CD4-positive, alpha-beta T cell (primary cell): ENCODE results near the gene LILRB4. TPM values are rescaled to one million over a fixed set of nuclear protein-coding genes. Genes with fewer than 3 reads are reported as not detected.
"Not testable (repeated sequence)": the region's sequence is repeated elsewhere in the genome, so short reads cannot be mapped to it uniquely, and the experiment has no call there.

ENCODE experiments used
- ATAC-seq: fragments of 200-7000 bp; cut with Tn5 transposase; one replicate; pipeline ENCODE4 v1.10.0; 2022; ENCODE audit warnings: mild to moderate bottlenecking; ENCODE audit not compliant: poor library complexity
- CTCF ChIA-PET: fragments of 350-600 bp; sonication (Branson Sonifier 250); formaldehyde crosslinking; loops from one replicate; lab custom pipeline; 2021; ENCODE audit warnings: antibody characterized with exemption, inconsistent platforms; lab: Charles Lee
- POLR2A ChIA-PET: fragments of 350-600 bp; sonication (Branson Sonifier 250); formaldehyde crosslinking; loops from one replicate; lab custom pipeline; 2021; ENCODE audit warnings: antibody characterized with exemption, inconsistent platforms; lab: Charles Lee
- DNase-seq, 14 experiments: peaks; one replicate each; pipeline ENCODE4 v3.0.0-alpha.2; 2013 to 2020; ENCODE audit warnings: mixed read lengths in 2 of 14
- H3K27ac ChIP-seq, 2 donors: one replicate each; pipeline versions ENCODE4 v1.5.1 to v1.7.0; 2013; ENCODE audit warnings: low read length in 2 of 2, low read depth in 1 of 2, mild to moderate bottlenecking in 1 of 2
- H3K27me3 ChIP-seq, 2 experiments: 1 replicate in 1 of 2; 2 replicates in 1 of 2; pipeline versions ENCODE4 v1.6.1 to v1.7.0; 2013; ENCODE audit warnings: low read length in 2 of 2, control low read depth in 1 of 2, mild to moderate bottlenecking in 1 of 2, moderate library complexity in 1 of 2; ENCODE audit not compliant: insufficient read depth in 2 of 2, control insufficient read depth in 1 of 2
- H3K36me3 ChIP-seq: one replicate; pipeline ENCODE4 v1.6.1; 2013; ENCODE audit warnings: low read length, control low read depth; ENCODE audit not compliant: insufficient read depth
- H3K4me1 ChIP-seq: one replicate; pipeline ENCODE4 v1.6.1; 2013; ENCODE audit warnings: low read length, control low read depth; ENCODE audit not compliant: insufficient read depth
- H3K4me3 ChIP-seq: one replicate; pipeline ENCODE4 v1.5.1; 2013; ENCODE audit warnings: mild to moderate bottlenecking, low read length, moderate library complexity
- H3K9me3 ChIP-seq, 2 experiments: 1 replicate in 1 of 2; 2 replicates in 1 of 2; pipeline versions ENCODE4 v1.6.1 to v1.7.0; 2013; ENCODE audit warnings: low read length in 2 of 2, mild to moderate bottlenecking in 2 of 2, control low read depth in 1 of 2, moderate library complexity in 1 of 2; ENCODE audit not compliant: control insufficient read depth in 1 of 2, insufficient read depth in 1 of 2
- H3K27ac Mint-ChIP-seq: one replicate; pipeline ENCODE4 v1.8.0; 2020; ENCODE audit warnings: mixed read lengths
- H3K27me3 Mint-ChIP-seq: one replicate; pipeline ENCODE4 v1.8.0; 2021; ENCODE audit warnings: mixed read lengths
- H3K36me3 Mint-ChIP-seq: one replicate; pipeline ENCODE4 v1.8.0; 2021; ENCODE audit warnings: low read depth, mixed read lengths
- H3K4me1 Mint-ChIP-seq: one replicate; pipeline ENCODE4 v1.8.0; 2021; ENCODE audit warnings: low read depth, mixed read lengths
- H3K4me3 Mint-ChIP-seq: one replicate; pipeline ENCODE4 v1.8.0; 2020; ENCODE audit warnings: mild to moderate bottlenecking, mixed read lengths
- H3K9me3 Mint-ChIP-seq: one replicate; pipeline ENCODE4 v1.8.0; 2020; ENCODE audit warnings: mixed read lengths
- CTCF ChIP-seq: fragments of 200-600 bp; IDR thresholded peaks from one replicate; pipeline ENCODE4 v1.8.0; 2022; ENCODE audit warnings: antibody characterized with exemption, mild to moderate bottlenecking
- intact Hi-C, 2 experiments: fragments of 100-400 bp; cut with DNase I in 1 of 2; cut with micrococcal nuclease in 1 of 2; formaldehyde crosslinking; loops; one replicate each; pipeline versions ENCODE4 v1.15.1 to v1.9.0; 2023 to 2025; cut with DNase I, micrococcal nuclease
- microRNA-seq: library from miRNA; unstranded; fragments of <30 nt; microRNA quantifications from one replicate; pipeline ENCODE4 v1.2.0, GENCODE V29; 2021; ENCODE audit warnings: borderline microRNAs expressed, borderline replicate concordance
- total RNA-seq, 174 experiments: library from RNA in 2 of 174; stranded (reverse) in 2 of 174; gene quantifications; one replicate each; pipeline ENCODE4 v1.2.3 and lab custom pipeline; 2021 to 2026

Gene LILRB4
- total RNA-seq, 2 experiments from 2014 or later: 0.22 to 0.60 TPM

GRCh38 chr19:54708781-54709180, 46.0 kb downstream of the LILRB4 start:
- peaks cover 10% of the 10 kb centered on the region for H3K4me1 ChIP-seq
- no peak overlapping the region for H3K27ac ChIP-seq
- ChIA-PET CTCF (no interaction called here), POLR2A (no interaction called here)
- DNase-seq: no peak
- no peaks in the 10 kb centered on the region for H3K9me3 Mint-ChIP-seq
- peaks cover 2 to 5% of the 10 kb centered on the region in 2 experiments for H3K27me3 ChIP-seq
- ATAC-seq: no peak
- no peaks in the 10 kb centered on the region for H3K36me3 Mint-ChIP-seq
- H3K4me3 ChIP-seq: no peak overlapping the region
- no peak overlapping the region for H3K27ac Mint-ChIP-seq
- no peaks in the 10 kb centered on the region for H3K36me3 ChIP-seq
- H3K27me3 Mint-ChIP-seq: peaks cover 22% of the 10 kb centered on the region
- H3K4me1 Mint-ChIP-seq: no peaks in the 10 kb centered on the region
- no peak overlapping the region for H3K4me3 Mint-ChIP-seq
- TF ChIP-seq CTCF: no peak
- intact Hi-C loops: no loop called here
- peaks cover 0 to 9% of the 10 kb centered on the region in 2 experiments for H3K9me3 ChIP-seq

GRCh38 chr19:54709212-54709948, 46.6 kb downstream of the LILRB4 start:
- H3K36me3 Mint-ChIP-seq: no peaks in the 10 kb centered on the region
- H3K27ac Mint-ChIP-seq: no peak overlapping the region
- peaks cover 22% of the 10 kb centered on the region for H3K27me3 Mint-ChIP-seq
- no peak overlapping the region for H3K4me3 Mint-ChIP-seq
- CTCF ChIA-PET: no interaction called here
- TF ChIP-seq CTCF: no peak
- POLR2A ChIA-PET: no interaction called here
- H3K9me3 Mint-ChIP-seq: no peaks in the 10 kb centered on the region
- no peaks in the 10 kb centered on the region for H3K36me3 ChIP-seq
- peaks cover 0 to 10% of the 10 kb centered on the region in 2 experiments for H3K9me3 ChIP-seq
- no peak overlapping the region for H3K27ac ChIP-seq
- intact Hi-C loops: no loop called here
- peaks cover 10% of the 10 kb centered on the region for H3K4me1 ChIP-seq
- DNase-seq (no peak), ATAC-seq (no peak)
- H3K4me3 ChIP-seq: no peak overlapping the region
- no peaks in the 10 kb centered on the region for H3K4me1 Mint-ChIP-seq
- peaks cover 2 to 5% of the 10 kb centered on the region in 2 experiments for H3K27me3 ChIP-seq

- H3K27ac Mint-ChIP-seq, H3K4me1 Mint-ChIP-seq, H3K27me3 ChIP-seq, H3K36me3 ChIP-seq, DNase-seq, H3K4me1 ChIP-seq, H3K27ac ChIP-seq, intact Hi-C loops, POLR2A ChIA-PET, H3K36me3 Mint-ChIP-seq, H3K4me3 Mint-ChIP-seq, CTCF ChIA-PET, H3K4me3 ChIP-seq, H3K9me3 Mint-ChIP-seq, ATAC-seq: not testable (repeated sequence)
- peaks cover 22% of the 10 kb centered on the region for H3K27me3 Mint-ChIP-seq
- H3K9me3 ChIP-seq: peaks cover 0 to 11% of the 10 kb centered on the region in 2 experiments
These were observed 47.2 kb downstream of the LILRB4 start for GRCh38 chr19:54709956-54710355.

Small RNA genes within 50 kb of the gene (microRNA-seq; reads per million reads assigned to microRNA genes)
- not detected for gene MIR8061

Other genes with a start within 250 kb of the LILRB4 start
- gene TTYH1, start 247.5 kb upstream of the LILRB4 start, total RNA-seq: not detected
- 100 to 1,000 TPM; 610 to 639 TPM for gene LENG8, start 213.8 kb upstream of the LILRB4 start, total RNA-seq
- gene LENG9, start 199.2 kb upstream of the LILRB4 start, total RNA-seq: 1 to 10 TPM; 2.8 to 2.9 TPM
- gene CDC42EP5, start 189.7 kb upstream of the LILRB4 start, total RNA-seq: not detected
- 1 to 10 TPM in 1 of 2 experiments, not detected in 1; 1.2 TPM for gene LAIR2, start 160.2 kb upstream of the LILRB4 start, total RNA-seq
- gene LILRA2, start 89.2 kb upstream of the LILRB4 start, total RNA-seq: under 1 TPM; 0.78 to 0.91 TPM
- gene LILRA1, start 69.4 kb upstream of the LILRB4 start, total RNA-seq: under 1 TPM; 0.27 to 0.36 TPM
- under 1 TPM; 0.22 to 0.38 TPM for gene LILRB1, start 32.5 kb upstream of the LILRB4 start, total RNA-seq
- gene KIR3DL3, start 61.5 kb downstream of the LILRB4 start, total RNA-seq: not detected
- gene KIR2DL3, start 75.5 kb downstream of the LILRB4 start, total RNA-seq: not detected
- not detected for gene KIR2DL1, start 106.8 kb downstream of the LILRB4 start, total RNA-seq
- gene KIR2DL4, start 140.6 kb downstream of the LILRB4 start, total RNA-seq: not detected
- gene KIR3DL1, start 153.5 kb downstream of the LILRB4 start, total RNA-seq: not detected
- under 1 TPM; 0.14 to 0.27 TPM for gene KIR2DS4, start 169.7 kb downstream of the LILRB4 start, total RNA-seq
- gene KIR3DL2, start 187.5 kb downstream of the LILRB4 start, total RNA-seq: 1 to 10 TPM; 1.4 to 1.6 TPM
- 1 to 10 TPM in 1 of 2 experiments, under 1 TPM in 1; 0.96 to 1.4 TPM for gene FCAR, start 211.2 kb downstream of the LILRB4 start, total RNA-seq
- not detected for gene NCR1, start 243.2 kb downstream of the LILRB4 start, total RNA-seq